ENCODE data around the gene SMYD3. TPM values are rescaled to one million over a fixed set of nuclear protein-coding genes. Genes with fewer than 3 reads are reported as not detected.
"Not testable (repeated sequence)": the region's sequence is repeated elsewhere in the genome, so short reads cannot be mapped to it uniquely, and the experiment has no call there.

Gene SMYD3
- total RNA-seq, 8 experiments from 2014 or later = 8.8 to 39.7 (median 29.1) TPM

DNA sequence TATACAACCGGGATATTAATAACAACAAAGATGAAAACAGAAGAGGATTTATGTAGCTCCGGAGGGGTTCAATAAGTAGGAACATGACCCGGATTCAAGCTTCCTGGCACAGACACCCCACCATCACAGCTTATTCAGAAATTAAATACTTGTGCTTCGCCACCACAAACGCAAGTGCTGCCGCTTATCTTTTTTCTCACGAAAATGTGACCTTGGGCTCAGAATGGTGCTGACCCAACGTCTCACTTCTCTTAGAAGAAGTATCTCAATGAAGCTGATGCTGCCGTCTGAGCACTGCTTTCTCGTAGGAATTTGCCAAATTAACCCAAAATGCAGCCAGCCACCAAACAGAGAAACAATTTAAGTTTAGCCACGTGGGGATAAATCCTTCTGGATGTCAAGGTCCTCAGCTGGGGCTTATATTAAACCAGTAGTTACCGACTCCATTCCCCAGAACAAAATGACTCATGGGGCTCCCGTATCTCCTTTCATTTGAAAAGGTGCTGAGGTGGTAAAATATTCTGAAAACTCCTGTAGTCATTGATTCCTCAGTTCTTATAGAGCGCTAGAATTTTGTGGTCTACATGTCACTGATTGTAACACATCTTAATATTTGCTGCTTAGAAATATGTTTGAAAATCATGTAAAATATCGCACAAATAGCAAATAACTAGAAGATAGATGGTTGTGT is 466.7 kb downstream of the SMYD3 start:
- no peak for ATAC-seq (replicated peaks in 6 of 8)
- in situ Hi-C loops (cut with MboI; ENCODE audit: low pct_unique_long_range_greater_than_20kb in 2 of 9, low sequenced_read_pairs in 9 of 9, unreplicated experiment in 9 of 9) = no loop called here
- Histone ChIP-seq H3K4me3 (no peak overlapping the region), H3K4me1 (replicated peaks in 1 of 2) (peaks cover 0 to 17% of the 10 kb centered on the region in 2 donors), H3K27ac (no peak overlapping the region)
- WGBS, 10 experiments = 47 to 97% (median 88%) methylated on average over 4 to 12 of the region's 15 CpGs

DNA sequence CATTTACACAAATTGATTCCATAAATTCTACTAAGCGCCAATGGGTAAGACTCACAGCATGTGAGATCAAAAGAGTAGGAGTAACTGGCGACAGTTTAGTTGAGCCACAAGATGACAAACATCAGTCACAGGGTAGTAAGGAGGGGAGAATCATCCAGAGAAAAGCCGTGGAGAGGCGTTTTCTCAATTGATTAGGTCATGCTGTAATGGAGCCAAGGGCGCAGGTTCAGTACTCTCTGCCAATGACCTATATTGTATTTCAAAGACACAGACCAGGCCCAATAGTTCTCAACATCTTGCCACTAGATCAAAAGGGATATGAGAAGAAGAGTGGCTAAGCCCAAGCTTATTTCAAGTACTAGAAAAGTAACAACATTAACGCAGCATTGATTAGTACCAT is 467.5 kb downstream of the SMYD3 start:
- in situ Hi-C loops (cut with MboI; ENCODE audit: low pct_unique_long_range_greater_than_20kb in 2 of 9, low sequenced_read_pairs in 9 of 9, unreplicated experiment in 9 of 9) = no loop called here
- Histone ChIP-seq H3K27ac (no peak overlapping the region), H3K4me3 (no peak overlapping the region), H3K4me1 (replicated peaks in 1 of 2) (peaks cover 0 to 17% of the 10 kb centered on the region in 2 donors)
- WGBS, 10 experiments = 27 to 93% (median 79%) methylated on average over 2 to 6 of the region's 6 CpGs; no CpG with 5 or more reads in 1 of the 10 experiments
- ATAC-seq (replicated peaks in 6 of 8) = peak in 2 of 8 experiments; percentile 32 to 54

DNA sequence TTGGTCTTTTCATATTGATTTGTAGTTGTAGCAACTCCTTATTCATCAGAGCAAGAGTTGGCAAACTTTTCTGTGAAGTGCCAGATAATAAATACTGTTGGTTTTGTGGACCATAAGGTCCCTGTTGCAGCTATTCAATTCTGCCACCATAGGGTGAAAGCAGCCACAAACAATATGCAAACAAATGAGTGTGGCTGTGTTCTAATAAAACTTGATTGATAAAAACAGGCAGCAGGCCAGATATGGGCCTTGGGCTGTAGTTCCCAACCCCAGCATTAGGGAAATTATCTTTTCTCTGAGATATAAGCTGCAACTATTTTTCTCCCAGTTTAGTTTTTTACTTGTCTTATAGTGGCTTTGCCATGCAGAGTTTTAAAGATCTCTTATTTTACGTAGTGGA is 469.2 kb downstream of the SMYD3 start:
- H3K4me1 ChIP-seq (replicated peaks in 1 of 2) = peaks cover 0 to 18% of the 10 kb centered on the region in 2 donors
- 75 to 100% (median 88%) methylated on average over 1 of the region's 1 CpG; no CpG with 5 or more reads in 2 of the 10 experiments for WGBS, 10 experiments
- ATAC-seq (replicated peaks in 6 of 8) = no peak
- H3K27ac ChIP-seq = no peak overlapping the region
- H3K4me3 ChIP-seq = no peak overlapping the region
- in situ Hi-C loops (cut with MboI; ENCODE audit: low pct_unique_long_range_greater_than_20kb in 2 of 9, low sequenced_read_pairs in 9 of 9, unreplicated experiment in 9 of 9) = no loop called here

- no peak overlapping the region for H3K4me3 ChIP-seq
- 89 to 100% (median 100%) methylated on average over 1 of the region's 1 CpG for whole genome bisulfite sequencing, 10 experiments
- in situ Hi-C loops (cut with MboI; ENCODE audit: low pct_unique_long_range_greater_than_20kb in 2 of 9, low sequenced_read_pairs in 9 of 9, unreplicated experiment in 9 of 9) = no loop called here
Measured at GRCh38 chr1:246036175-246036574, 470.9 kb downstream of the SMYD3 start.

DNA sequence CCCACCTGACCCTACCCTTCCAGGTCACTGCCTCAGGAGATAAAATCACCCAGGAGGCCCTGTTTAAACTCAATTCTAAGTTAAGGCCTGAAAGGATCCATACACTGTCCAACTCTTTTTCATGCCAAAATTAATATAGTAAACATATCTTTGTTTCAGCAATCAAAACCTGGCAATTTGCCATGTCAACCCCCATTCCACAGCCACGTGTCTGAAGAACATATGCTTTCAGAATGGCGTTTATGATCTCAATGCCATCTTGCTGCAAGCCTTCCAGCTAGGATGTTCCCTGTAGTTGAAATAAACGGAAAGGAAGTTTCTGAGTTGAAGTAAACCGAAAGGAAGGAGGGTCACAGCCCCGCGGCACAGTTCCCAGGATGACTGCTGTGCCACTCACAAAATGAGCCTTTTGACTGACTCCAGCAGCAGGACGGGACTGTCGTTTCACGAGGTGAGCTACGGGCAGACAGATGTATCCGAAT is 472.0 kb downstream of the SMYD3 start:
- peak in 2 of 8 experiments; percentile 34 for ATAC-seq (replicated peaks in 6 of 8)
- WGBS, 10 experiments = 10 to 100% (median 89%) methylated on average over 1 to 11 of the region's 11 CpGs; no CpG with 5 or more reads in 1 of the 10 experiments
- H3K4me1 ChIP-seq (replicated peaks in 1 of 2) = peaks cover 0 to 27% of the 10 kb centered on the region in 2 donors
- in situ Hi-C loops (cut with MboI; ENCODE audit: low pct_unique_long_range_greater_than_20kb in 2 of 9, low sequenced_read_pairs in 9 of 9, unreplicated experiment in 9 of 9) = no loop called here
- no peak overlapping the region for H3K4me3 ChIP-seq
- H3K27ac ChIP-seq = no peak overlapping the region

More at GRCh38 chr1:246036175-246036574, 470.9 kb downstream of the SMYD3 start:
- Histone ChIP-seq H3K27ac (no peak overlapping the region), H3K4me1 (replicated peaks in 1 of 2) (peaks cover 0 to 30% of the 10 kb centered on the region in 2 donors)
- ATAC-seq (replicated peaks in 6 of 8) = no peak

GRCh38 chr1:246034630-246035029 is 472.4 kb downstream of the SMYD3 start:
- H3K4me1 ChIP-seq (replicated peaks in 1 of 2) = peaks cover 0 to 23% of the 10 kb centered on the region in 2 donors
- in situ Hi-C loops (cut with MboI; ENCODE audit: low pct_unique_long_range_greater_than_20kb in 2 of 9, low sequenced_read_pairs in 9 of 9, unreplicated experiment in 9 of 9) = no loop called here
- no peak for ATAC-seq (replicated peaks in 6 of 8)
- no peak overlapping the region for H3K4me3 ChIP-seq
- WGBS, 10 experiments = 71 to 100% (median 88%) methylated on average over 1 to 12 of the region's 12 CpGs; no CpG with 5 or more reads in 2 of the 10 experiments
- no peak overlapping the region for H3K27ac ChIP-seq

DNA sequence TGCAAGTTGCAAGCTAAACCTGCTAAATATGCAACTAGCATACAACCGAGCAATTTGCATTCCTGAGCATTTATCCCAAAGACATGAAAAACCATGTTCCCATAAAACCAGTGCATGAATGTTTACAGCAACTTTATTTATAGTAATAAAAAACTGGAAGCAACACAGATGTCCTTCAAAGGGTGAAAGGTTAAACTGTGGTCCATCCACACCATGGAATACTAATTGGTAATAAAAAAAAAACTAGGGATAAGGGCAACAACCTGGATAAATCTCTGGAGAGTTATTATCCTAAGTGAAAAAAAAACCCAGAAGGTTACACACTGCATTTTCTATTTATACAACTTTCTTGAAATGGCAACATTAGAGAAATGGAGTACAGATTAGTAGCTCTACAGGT is 474.1 kb downstream of the SMYD3 start:
- in situ Hi-C loops (cut with MboI; ENCODE audit: low pct_unique_long_range_greater_than_20kb in 2 of 9, low sequenced_read_pairs in 9 of 9, unreplicated experiment in 9 of 9) = no loop called here

GRCh38 chr1:246032031-246032551 is 475.0 kb downstream of the SMYD3 start:
- WGBS, 10 experiments = 50 to 71% (median 63%) methylated on average over 1 to 3 of the region's 3 CpGs; no CpG with 5 or more reads in 5 of the 10 experiments
- in situ Hi-C loops (cut with MboI; ENCODE audit: low pct_unique_long_range_greater_than_20kb in 2 of 9, low sequenced_read_pairs in 9 of 9, unreplicated experiment in 9 of 9) = no loop called here
- peak in 4 of 8 experiments; percentile 34 to 71 (median 58) for ATAC-seq (replicated peaks in 6 of 8)
- Histone ChIP-seq H3K4me3 (no peak overlapping the region), H3K27ac (peak overlapping the region in 1 of 2 donors; percentile 4), H3K4me1 (replicated peaks in 1 of 2) (peaks cover 0 to 16% of the 10 kb centered on the region in 2 donors)

More for the DNA sequence above, 474.1 kb downstream of the SMYD3 start:
- H3K27ac ChIP-seq = no peak overlapping the region
- WGBS, 10 experiments = 29 to 100% (median 92%) methylated on average over 1 of the region's 1 CpG; no CpG with 5 or more reads in 3 of the 10 experiments
- H3K4me3 ChIP-seq = no peak overlapping the region
- H3K4me1 ChIP-seq (replicated peaks in 1 of 2) = peaks cover 0 to 16% of the 10 kb centered on the region in 2 donors
- ATAC-seq (replicated peaks in 6 of 8) = no peak

DNA sequence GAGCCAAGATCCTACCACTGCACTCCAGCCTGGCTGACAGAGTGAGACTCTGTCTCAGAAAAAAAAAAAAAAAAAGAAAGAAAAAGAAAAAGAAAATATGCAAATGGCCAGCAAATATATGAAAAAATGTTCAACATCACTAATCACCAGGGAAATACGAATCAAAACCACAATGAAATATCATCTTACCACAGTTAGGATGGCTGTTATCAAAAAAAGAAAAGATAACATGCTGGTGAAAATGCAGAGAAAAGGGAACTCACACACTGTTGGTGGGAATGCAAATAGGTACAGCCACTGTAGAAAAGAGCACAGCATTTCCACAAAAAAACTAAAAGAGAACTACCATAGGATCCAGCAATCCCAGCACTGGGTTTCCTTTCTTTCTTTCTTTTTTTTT is 477.5 kb downstream of the SMYD3 start:
- no peak for ATAC-seq (replicated peaks in 6 of 8)
- in situ Hi-C loops (cut with MboI; ENCODE audit: low pct_unique_long_range_greater_than_20kb in 2 of 9, low sequenced_read_pairs in 9 of 9, unreplicated experiment in 9 of 9) = no loop called here
- no peak overlapping the region for H3K27ac ChIP-seq
- H3K4me3 ChIP-seq = no peak overlapping the region
- 29 to 100% (median 89%) methylated on average over 1 of the region's 1 CpG for WGBS, 10 experiments
- peaks cover 0 to 16% of the 10 kb centered on the region in 2 donors for H3K4me1 ChIP-seq (replicated peaks in 1 of 2)

GRCh38 chr1:246024118-246024517 is 483.0 kb downstream of the SMYD3 start:
- not testable (repeated sequence) for H3K4me3 ChIP-seq; H3K4me1 ChIP-seq (replicated peaks in 1 of 2); ATAC-seq (replicated peaks in 6 of 8); H3K27ac ChIP-seq
- in situ Hi-C loops (cut with MboI; ENCODE audit: low pct_unique_long_range_greater_than_20kb in 2 of 9, low sequenced_read_pairs in 9 of 9, unreplicated experiment in 9 of 9) = loop anchor here in 7 of 9 experiments (25.0 kb wide), 4 partner anchors 263 to 463 kb away; no protein-coding TSS in a partner anchor
- WGBS, 10 experiments = 80 to 100% (median 100%) methylated on average over 1 of the region's 1 CpG; no CpG with 5 or more reads in 3 of the 10 experiments

DNA sequence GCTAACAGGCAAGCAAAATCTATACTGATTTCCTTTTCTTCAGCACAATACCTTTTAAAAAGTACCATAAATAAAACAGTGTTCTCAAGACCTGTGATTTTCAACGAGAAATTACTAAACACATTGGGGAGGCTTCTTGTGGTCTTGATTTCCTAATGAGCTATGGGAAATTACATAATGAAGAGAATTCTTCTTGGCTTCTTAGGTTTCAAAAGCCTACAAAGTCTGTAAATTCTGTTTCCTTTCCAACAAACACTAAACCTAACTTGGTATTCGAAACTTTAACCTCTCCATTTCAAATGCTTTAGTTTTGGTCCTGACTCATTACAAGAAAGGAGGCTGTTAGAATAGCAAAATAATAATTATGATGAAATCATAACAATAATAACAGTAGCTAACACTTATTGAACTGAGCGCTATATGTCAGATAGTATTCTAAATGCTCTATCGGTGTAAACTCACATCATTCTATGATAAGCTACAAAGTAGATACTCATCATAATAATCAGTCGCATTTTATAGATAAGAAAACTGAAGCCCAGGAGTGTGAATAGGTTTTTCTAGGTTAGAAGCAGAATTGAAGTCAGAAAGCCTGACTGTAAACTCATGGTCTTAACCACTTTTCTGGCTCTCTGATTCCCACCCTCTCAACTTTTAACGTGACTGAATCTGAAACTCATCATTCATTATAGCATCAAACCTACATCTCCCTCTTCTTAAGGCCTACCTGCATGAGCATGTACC is 486.7 kb downstream of the SMYD3 start:
- Histone ChIP-seq H3K4me3 (no peak overlapping the region), H3K27ac (no peak overlapping the region), H3K4me1 (replicated peaks in 1 of 2) (peaks cover 0 to 3% of the 10 kb centered on the region in 2 donors)
- in situ Hi-C loops (cut with MboI; ENCODE audit: low pct_unique_long_range_greater_than_20kb in 2 of 9, low sequenced_read_pairs in 9 of 9, unreplicated experiment in 9 of 9) = loop anchor here in 7 of 9 experiments (25.0 kb wide), 4 partner anchors 267 to 467 kb away; no protein-coding TSS in a partner anchor
- WGBS, 10 experiments = 60 to 99% (median 87%) methylated on average over 1 to 6 of the region's 6 CpGs
- no peak for ATAC-seq (replicated peaks in 6 of 8)

DNA sequence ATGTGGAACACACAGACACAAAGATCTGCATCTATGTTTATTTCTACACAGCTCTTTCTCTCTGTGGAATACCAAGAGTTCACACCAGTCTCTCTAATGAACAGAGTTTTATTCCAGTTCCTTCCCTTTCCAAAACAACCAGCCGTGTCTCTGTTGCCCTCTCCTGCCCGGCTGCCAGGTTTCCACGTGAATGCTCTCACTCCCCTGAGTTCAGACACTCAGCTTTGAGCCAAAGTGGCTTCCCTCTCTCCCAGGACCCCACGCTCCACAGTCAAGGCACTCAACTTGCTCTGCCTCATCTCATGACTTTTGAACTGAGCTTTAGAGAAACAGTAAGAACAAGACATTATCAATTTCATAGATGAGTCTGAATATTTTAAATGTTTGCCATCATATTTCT is 488.9 kb downstream of the SMYD3 start:
- Histone ChIP-seq H3K4me1 (replicated peaks in 1 of 2) (peaks cover 0 to 3% of the 10 kb centered on the region in 2 donors), H3K27ac (no peak overlapping the region), H3K4me3 (no peak overlapping the region)
- 50 to 100% (median 88%) methylated on average over 1 to 4 of the region's 4 CpGs; no CpG with 5 or more reads in 1 of the 10 experiments for WGBS, 10 experiments
- in situ Hi-C loops (cut with MboI; ENCODE audit: low pct_unique_long_range_greater_than_20kb in 2 of 9, low sequenced_read_pairs in 9 of 9, unreplicated experiment in 9 of 9) = loop anchor here in 7 of 9 experiments (25.0 kb wide), 4 partner anchors 269 to 469 kb away; no protein-coding TSS in a partner anchor
- no peak for ATAC-seq (replicated peaks in 6 of 8)
